Endodermal cell (in vitro differentiated cells): ENCODE measurements around the gene FAM131A. TPM values are rescaled to one million over a fixed set of nuclear protein-coding genes. Genes with fewer than 3 reads are reported as not detected.

Experiments
- DNase-seq: peaks from one replicate; pipeline ENCODE4 v3.0.0-alpha.2; 2017
- H3K27ac ChIP-seq: 2 replicates; pipeline ENCODE4 v1.5.1; 2013; ENCODE audit warnings: mild to moderate bottlenecking, low read depth, low read length, moderate library complexity
- H3K27me3 ChIP-seq: 2 replicates; pipeline ENCODE4 v1.6.1; 2013; ENCODE audit warnings: mild to moderate bottlenecking, low read length, moderate library complexity; ENCODE audit not compliant: insufficient read depth, control insufficient read depth, poor library complexity, severe bottlenecking
- H3K36me3 ChIP-seq: 2 replicates; pipeline ENCODE4 v1.7.0; 2013; ENCODE audit warnings: mild to moderate bottlenecking, low read length, moderate library complexity; ENCODE audit not compliant: control insufficient read depth, insufficient read depth
- H3K4me1 ChIP-seq: one replicate; pipeline ENCODE4 v1.7.0; 2013; ENCODE audit warnings: low read length; ENCODE audit not compliant: control insufficient read depth, insufficient read depth
- H3K4me3 ChIP-seq: 2 replicates; pipeline ENCODE4 v1.5.1; 2013; ENCODE audit warnings: mild to moderate bottlenecking, low read length, moderate library complexity
- H3K9ac ChIP-seq: 2 replicates; pipeline ENCODE4 v1.6.1; 2013; ENCODE audit warnings: mild to moderate bottlenecking, low read length, moderate library complexity; ENCODE audit not compliant: poor library complexity, severe bottlenecking; ENCODE audit errors: extremely low read depth
- H3K9me3 ChIP-seq: 2 replicates; pipeline ENCODE4 v1.6.1; 2013; ENCODE audit warnings: mild to moderate bottlenecking, low read length, moderate library complexity; ENCODE audit not compliant: control insufficient read depth
- H3K27ac Mint-ChIP-seq: 2 replicates; pipeline ENCODE4 v1.8.0; 2020; ENCODE audit warnings: mixed read lengths
- H3K27me3 Mint-ChIP-seq: 2 replicates; pipeline ENCODE4 v1.8.0; 2021; ENCODE audit warnings: mild to moderate bottlenecking, mixed read lengths; ENCODE audit not compliant: insufficient read depth
- H3K36me3 Mint-ChIP-seq: 2 replicates; pipeline ENCODE4 v1.8.0; 2020; ENCODE audit warnings: low read depth, mixed read lengths
- H3K4me1 Mint-ChIP-seq: 2 replicates; pipeline ENCODE4 v1.8.0; 2020; ENCODE audit warnings: mixed read lengths
- H3K4me3 Mint-ChIP-seq: 2 replicates; pipeline ENCODE4 v1.8.0; 2020; ENCODE audit warnings: mild to moderate bottlenecking, moderate library complexity, mixed read lengths
- H3K9me3 Mint-ChIP-seq: 2 replicates; pipeline ENCODE4 v1.8.0; 2020; ENCODE audit warnings: mild to moderate bottlenecking, mixed read lengths
- CTCF ChIP-seq: fragments of 200-600 bp; sonication (generic); conservative IDR thresholded peaks from 2 replicates; pipeline ENCODE4 v1.5.0; 2021; ENCODE audit warnings: antibody characterized with exemption, mild to moderate bottlenecking
- WGBS, 2 experiments: methylation state at CpG; one replicate each; pipeline versions ENCODE4 v1.1.5 to v1.1.7; 2013; ENCODE audit warnings: missing lambda C conversion rate in 2 of 2, mixed read lengths in 1 of 2; ENCODE audit not compliant: insufficient coverage in 1 of 2, insufficient read length in 1 of 2; 5-methylcytosine and 5-hydroxymethylcytosine counted together
- total RNA-seq, 2 donors: library from RNA; stranded (reverse); fragmentation: NEBNext Ultra II Directional in 1 of 2; extraction: Animal tissue kit (Norgen Biotek cat#: 25700) in 1 of 2; gene quantifications; 2 replicates in 1 of 2; 3 replicates in 1 of 2; pipeline ENCODE4 v1.2.1, GENCODE V29; 2021

The FAM131A gene
- total RNA-seq, 2 donors from 2014 or later: 18.3 to 24.1 TPM

- Histone ChIP-seq H3K9me3 (no peaks in the 10 kb centered on the region), H3K4me1 (peaks cover 3% of the 10 kb centered on the region), H3K27me3 (no peaks in the 10 kb centered on the region), H3K9ac (no peak overlapping the region), H3K4me3 (no peak overlapping the region), H3K36me3 (peaks cover 30% of the 10 kb centered on the region), H3K27ac (no peak overlapping the region)
- Mint-ChIP-seq H3K4me3 (no peak overlapping the region), H3K4me1 (peaks cover 7% of the 10 kb centered on the region), H3K27me3 (no peaks in the 10 kb centered on the region), H3K36me3 (peaks cover 33% of the 10 kb centered on the region), H3K9me3 (no peaks in the 10 kb centered on the region), H3K27ac (no peak overlapping the region)
- DNase-seq: no peak
- no peak for TF ChIP-seq CTCF
Observed at GRCh38 chr3:184311633-184312032, 25.8 kb upstream of the FAM131A start.

GRCh38 chr3:184314363-184314699 is 23.1 kb upstream of the FAM131A start, which contains the start of gene EIF4G1:
Gene EIF4G1 (plus strand): TSS chr3:184314606. CDS start chr3:184315797, 1,191 bp downstream.
- WGBS, 2 experiments: 0% methylated on average over 35 of the region's 40 CpGs; no CpG with 5 or more reads in 1 of the 2 experiments
- Mint-ChIP-seq H3K9me3 (no peaks in the 10 kb centered on the region), H3K27ac (peak within 1 kb of the TSS; percentile 88), H3K36me3 (peaks cover 27% of the 10 kb centered on the region), H3K27me3 (no peaks in the 10 kb centered on the region), H3K4me3 (peak within 1 kb of the TSS; percentile 84), H3K4me1 (peaks cover 22% of the 10 kb centered on the region)
- no peaks in the 10 kb centered on the region for H3K27me3 ChIP-seq
- peak within 1 kb of the TSS; percentile 80 for H3K27ac ChIP-seq
- peak within 1 kb of the TSS; percentile 95 for H3K4me3 ChIP-seq
- H3K9ac ChIP-seq: peak within 1 kb of the TSS; percentile 91
- no peak for TF ChIP-seq CTCF
- DNase-seq: peak; percentile 96
- no peaks in the 10 kb centered on the region for H3K9me3 ChIP-seq
- H3K4me1 ChIP-seq: peaks cover 5% of the 10 kb centered on the region
- peaks cover 31% of the 10 kb centered on the region for H3K36me3 ChIP-seq

- no peaks in the 10 kb centered on the region for H3K27me3 Mint-ChIP-seq
- peak overlapping the region; percentile 88 for H3K27ac Mint-ChIP-seq
- Histone ChIP-seq H3K36me3 (peaks cover 36% of the 10 kb centered on the region), H3K27me3 (no peaks in the 10 kb centered on the region), H3K9me3 (no peaks in the 10 kb centered on the region), H3K27ac (peak overlapping the region; percentile 80), H3K4me3 (peak overlapping the region; percentile 95), H3K4me1 (peaks cover 5% of the 10 kb centered on the region), H3K9ac (peak overlapping the region; percentile 91)
- peaks cover 27% of the 10 kb centered on the region for H3K36me3 Mint-ChIP-seq
- 0% methylated on average over 14 to 88 of the region's 89 CpGs for WGBS, 2 experiments
- peak overlapping the region; percentile 84 for H3K4me3 Mint-ChIP-seq
- peak; percentile 78 for DNase-seq
- no peaks in the 10 kb centered on the region for H3K9me3 Mint-ChIP-seq
- no peak for TF ChIP-seq CTCF
- H3K4me1 Mint-ChIP-seq: peaks cover 22% of the 10 kb centered on the region
Observed at GRCh38 chr3:184314700-184315542, 22.5 kb upstream of the FAM131A start.
